AG08396 (cell line): Measurements from ENCODE around the gene BPIFB6.

Experiments
- DNase-seq: peaks from one replicate; pipeline ENCODE4 v3.0.0; 2012; ENCODE audit warnings: low spot score, mixed read lengths

The BPIFB6 gene

GRCh38 chr20:33092361-33092760, 60.9 kb downstream of the BPIFB6 start:
- DNase-seq: no peak

GRCh38 chr20:33093074-33093473, 61.6 kb downstream of the BPIFB6 start:
- no peak for DNase-seq

- no peak for DNase-seq
These were observed 62.1 kb downstream of the BPIFB6 start for GRCh38 chr20:33093582-33093981.
